GM21381 (cell line): Measurements from ENCODE around the gene CDCA4.
"Not testable (repeated sequence)": the region's sequence is repeated elsewhere in the genome, so short reads cannot be mapped to it uniquely, and the experiment has no call there.

Experiments
- ATAC-seq: cut with Tn5 transposase; IDR thresholded peaks from one replicate; pipeline ENCODE4 v1.9.1; 2021; ENCODE audit warnings: mild to moderate bottlenecking, moderate library complexity; ENCODE audit not compliant: unreplicated experiment

CDCA4 gene

DNA sequence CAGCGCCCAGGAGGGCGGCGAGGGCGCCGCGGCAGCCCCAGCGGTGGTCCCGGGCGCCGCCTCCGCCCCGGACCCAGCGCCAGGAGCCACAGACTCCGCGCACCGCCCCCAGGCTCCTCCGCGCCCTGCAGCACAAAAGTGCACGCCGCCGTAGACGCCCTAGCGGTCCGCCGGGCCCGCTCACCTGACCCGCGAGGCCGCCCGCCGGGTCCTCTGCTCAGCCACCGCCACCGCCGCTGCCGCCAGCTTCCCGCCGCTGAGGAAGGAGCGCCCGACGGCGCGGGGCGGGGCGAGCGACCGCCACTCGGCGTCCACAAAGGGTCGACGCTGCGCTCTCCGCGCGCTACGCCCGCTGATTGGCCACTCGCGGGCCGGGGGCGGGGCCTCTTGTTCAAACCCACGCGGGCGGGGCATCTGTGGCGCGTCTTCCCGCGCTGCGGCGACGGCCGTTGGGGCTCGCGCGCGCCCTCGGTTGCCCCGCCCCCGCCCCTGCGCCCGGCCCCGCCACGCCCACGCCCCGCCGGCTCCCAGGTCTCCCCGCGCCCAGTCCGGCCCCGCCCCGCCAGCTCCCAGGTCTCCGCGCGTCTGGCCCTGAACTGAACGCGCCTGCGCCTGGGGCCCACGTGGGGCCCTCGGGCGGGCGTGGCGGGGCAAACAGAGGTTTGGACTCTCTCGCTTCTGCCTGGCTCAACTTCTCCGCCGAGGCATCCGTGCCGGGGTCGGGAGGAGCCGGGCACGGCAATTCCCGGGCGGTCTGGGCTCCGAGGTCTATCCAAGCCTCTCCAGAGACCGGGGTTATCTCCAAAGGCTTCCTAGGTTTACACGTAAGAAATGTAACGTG, at the start of gene CDCA4:
TSS of gene CDCA4 (minus strand) at position 269 of the 841 bp plus-strand sequence. CDS start 9,154 bp downstream, outside the sequence.
- peak; percentile 74 for ATAC-seq

DNA sequence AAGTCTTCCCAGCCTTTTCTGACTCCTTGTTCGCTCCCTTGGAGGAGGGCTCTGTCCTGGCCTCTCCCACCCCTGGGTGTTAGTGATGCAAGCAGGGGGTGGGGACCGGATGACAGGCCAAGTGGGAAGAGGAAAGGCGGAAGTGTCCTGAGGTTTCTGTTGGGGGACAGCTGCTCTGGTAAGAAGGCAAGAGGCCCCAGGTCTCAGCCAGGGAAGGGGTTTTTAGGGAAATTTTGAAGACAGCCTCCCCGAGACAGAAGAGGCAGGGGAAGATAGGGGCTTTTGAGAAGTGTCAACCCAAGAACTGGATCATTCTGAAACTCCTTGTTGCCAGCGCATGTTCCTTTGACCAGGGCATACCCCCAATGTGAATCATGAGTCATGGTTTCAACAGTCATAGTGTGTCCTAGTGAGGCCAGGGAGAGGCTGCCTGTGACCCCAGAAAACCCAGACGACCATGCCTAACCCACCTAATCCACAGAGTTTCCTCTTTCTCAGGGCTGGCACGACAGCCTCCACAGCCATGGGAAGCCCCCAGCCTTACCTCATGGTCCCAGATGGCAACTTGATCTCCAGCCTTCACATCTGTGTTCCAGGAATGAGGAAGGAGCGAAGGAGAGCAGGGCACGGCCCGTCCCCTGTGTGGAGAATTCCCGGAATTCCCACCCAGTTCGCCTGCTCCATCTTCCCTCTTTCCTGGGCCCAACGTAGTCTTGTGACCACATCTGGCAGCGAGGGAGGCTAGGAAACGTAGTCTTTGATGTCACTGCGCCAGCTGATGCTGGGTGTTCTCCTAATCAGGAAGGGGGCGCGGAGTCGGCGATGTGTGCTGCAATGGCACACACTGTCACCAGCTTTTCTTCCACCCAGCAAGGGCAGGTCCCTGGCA, 49.2 kb upstream of the CDCA4 start:
- ATAC-seq, result peak; percentile 41

DNA sequence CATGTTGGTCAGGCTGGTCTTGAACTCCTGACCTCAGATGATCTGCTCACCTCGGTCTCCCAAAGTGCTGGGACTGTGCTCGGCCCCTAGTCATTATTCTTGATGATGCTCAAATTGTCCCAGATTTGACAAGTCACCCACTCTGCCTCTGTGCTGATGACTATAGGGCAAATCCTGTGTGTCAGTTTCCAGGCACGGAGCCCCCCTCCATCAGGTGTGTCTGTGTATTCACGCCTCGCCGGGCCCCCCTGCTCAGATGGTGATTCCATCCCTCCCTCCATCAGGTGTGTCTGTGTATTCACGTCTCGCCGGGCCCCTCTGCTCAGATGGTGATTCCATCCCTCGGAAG, 48.6 kb upstream of the CDCA4 start:
- ATAC-seq, result no peak

DNA sequence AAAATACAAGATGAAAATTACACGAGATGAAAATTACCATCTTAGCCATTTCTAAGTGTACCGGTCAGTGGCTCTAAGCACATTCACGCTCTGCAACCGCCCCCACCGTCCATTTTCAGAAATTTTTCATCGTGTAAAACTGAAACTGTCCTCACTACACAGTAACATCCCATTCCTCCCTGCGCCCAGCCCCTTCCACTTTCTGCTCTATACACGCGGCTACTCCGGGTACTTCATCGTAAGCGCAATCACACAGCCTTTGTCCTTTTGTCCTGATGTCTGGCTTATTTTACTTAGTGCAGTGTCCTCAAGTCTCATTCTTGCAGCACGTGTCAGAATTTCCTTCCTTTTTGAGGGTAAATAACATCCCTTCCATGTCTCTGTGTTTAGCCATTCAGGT, 47.9 kb upstream of the CDCA4 start:
- ATAC-seq, result no peak

DNA sequence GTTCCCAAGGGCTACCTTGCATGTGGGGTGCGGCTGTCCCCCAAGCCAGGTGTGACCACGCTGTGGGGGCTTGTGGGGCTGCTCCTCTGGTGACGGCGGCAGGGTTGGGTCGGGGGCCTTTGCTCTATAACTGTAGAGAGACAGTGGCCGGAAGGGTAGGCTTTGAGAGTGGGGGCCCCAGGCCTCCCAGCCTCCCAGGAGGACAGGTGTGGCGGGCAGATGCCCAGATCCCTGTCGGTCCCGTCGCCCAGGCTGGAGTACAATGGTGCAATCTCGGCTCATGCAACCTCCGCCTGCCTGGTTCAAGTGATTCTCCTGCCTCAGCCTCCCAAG, 47.1 kb upstream of the CDCA4 start:
- ATAC-seq, result no peak

DNA sequence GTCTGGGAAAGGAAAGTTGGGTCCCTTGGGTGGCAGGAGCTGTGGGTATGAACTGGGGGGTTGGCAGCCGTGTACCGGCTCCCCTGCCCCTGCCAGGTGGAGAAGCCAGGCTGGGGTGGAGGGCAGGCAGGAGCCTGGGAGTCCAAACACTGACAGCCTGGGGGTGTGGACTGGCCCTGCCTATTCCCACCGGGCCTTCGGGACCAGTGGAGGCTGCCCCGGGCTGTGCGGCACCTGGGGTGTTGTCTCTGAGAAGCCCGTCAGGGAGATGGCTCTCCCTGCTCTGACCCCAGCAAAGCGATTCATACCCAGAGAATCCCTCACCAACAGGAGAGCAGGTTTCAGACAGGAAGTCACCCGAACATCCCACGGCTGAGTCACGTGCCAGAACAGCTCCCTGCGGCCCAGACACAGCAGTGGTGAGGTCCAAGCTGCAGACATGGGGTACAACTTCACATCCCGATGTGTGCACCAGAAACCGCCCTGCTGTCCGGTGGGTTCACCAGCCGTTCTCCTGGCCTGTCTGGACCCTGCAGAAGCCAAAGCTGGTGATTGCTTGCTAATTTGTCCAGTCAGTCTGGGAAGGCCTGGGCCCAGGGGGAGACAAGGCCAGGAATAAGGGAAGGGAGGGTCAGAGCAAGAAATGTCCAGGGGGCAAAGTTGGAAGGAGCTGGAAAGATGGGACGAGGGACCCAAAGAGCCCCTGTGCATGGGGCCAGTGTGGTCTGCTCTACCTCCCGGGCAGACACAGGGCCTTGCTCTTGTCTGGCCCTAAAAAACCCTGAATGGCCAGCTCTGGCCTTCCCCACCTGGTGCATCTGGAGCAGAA, 46.5 kb upstream of the CDCA4 start:
- no peak for ATAC-seq

DNA sequence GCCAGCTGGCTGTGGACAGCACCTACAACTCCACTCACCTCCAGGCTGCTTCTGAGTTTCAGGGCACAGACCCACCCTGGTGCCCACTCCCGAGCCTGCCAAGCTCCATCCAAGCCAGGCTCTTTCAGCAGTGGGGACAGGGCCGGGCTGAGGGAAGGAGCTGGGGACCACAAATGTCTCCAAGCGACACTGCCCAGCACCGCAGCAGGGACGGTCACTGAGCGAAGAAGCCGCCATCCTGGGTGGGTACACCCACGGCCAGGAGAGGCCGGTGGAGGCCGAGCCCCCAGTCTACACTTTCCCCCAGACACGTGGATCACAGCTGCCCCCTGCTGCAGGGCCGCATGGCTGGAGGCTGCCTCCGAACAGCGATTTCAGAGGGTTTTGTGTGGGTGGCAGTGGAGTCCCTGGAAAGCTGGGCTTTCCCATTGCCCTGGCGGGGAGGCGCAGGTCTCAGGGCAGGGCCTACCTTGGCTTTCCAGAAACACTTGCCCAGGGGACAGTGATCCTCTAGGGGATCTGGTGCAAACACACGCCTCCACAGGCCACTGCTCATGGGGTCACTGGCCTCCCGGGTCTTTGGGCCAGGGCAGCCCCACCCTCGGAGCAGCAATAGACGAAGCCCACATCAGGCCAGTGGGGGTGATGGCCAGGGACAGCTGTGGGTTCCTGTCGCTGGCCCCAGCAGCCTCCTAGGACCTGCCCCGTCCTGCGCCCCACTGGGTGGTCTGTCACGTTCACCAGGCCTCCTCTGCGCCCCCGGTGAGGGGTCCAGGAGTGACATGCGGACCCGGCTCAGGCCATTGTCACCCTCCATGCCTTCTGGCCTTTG, 45.6 kb upstream of the CDCA4 start:
- ATAC-seq, result no peak

DNA sequence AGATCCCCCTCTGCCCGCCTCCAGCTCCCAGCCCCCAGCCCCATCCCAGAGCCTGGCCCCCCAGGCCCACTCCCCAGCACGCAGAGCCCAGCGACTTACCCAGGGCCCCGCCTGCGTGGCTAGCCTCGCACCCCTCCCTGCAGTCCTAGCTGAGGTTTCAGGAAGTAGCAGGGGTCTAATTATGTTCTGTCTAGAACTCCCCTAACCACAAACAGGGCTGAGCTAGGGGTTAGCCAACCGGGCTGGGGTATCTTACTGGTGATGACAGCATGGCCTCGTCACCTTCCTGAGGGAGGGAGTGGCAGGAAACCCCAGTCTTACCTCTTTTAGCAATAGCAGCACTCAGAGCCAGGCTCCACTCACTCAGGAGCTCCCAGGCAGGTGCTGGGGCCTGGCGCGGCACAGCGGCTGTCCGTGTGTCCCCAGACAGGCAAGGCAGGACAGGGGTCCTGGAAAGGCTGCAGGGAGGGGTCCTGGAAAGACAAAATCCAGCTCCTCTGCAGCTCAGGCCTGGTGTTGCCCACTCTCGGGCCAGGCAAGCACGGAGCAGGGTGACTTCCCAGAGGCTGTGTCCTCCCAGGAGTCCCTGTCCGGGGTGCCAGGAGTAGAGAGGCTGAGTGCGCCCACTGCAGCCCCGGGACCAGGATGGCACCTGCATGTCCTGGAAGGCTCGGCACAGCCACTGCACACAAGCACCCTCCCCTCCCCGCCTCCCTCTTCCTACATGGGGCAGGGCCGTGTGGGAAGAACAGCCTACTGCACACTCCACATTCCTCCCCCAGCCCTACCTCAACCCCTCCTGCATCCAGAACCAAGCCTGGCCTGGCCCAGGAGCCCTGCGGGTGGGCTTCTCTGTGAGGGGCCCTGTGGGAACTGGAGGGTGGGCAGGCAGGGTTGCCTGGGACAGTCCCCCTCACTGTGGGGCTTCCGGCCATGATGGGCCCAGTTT, 44.7 kb upstream of the CDCA4 start, which contains the start of gene GPR132:
TSS of gene GPR132 (minus strand) at position 151 of the 949 bp plus-strand sequence. CDS start 10,010 bp downstream, outside the sequence.
- peak; percentile 41 for ATAC-seq

DNA sequence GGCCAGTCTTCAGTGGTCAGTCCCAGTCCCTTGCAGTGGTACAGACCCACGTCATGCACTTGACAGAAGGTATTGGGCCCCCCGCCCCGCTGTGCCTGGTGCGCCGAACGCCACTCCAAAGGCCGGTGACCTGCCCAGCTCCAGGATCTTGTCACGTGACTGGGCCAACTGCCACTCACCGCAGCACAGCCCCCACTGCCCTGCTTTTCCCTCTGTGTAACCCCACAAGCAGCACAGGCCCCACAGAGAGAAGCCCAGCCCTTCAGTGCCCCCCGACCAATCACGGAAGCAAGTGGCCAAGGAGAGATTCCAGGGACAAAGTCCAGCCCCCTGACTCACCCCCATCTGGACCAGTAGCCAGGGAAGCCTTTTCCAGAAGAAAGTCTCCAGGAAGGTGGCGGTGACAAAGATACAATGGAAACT, 43.8 kb upstream of the CDCA4 start:
- no peak for ATAC-seq

DNA sequence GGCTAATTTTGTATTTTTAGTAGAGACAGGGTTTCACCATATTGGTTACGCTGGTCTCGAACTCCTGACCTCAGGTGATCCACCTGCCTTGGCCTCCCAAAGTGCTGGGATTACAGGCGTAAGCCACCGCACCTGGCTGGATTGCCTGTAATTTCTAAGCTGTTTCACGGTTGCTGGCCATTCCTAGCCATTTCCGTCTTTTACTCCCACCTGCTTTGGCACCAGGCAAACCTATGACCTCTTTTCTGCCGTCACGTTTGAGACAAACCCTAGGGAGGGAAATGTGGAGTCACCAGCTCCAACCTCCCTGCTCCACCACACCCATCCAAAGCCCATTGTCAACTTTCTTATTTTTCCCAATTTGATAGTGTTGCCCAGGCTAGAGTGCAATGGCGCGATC, 43.1 kb upstream of the CDCA4 start:
- no peak for ATAC-seq

DNA sequence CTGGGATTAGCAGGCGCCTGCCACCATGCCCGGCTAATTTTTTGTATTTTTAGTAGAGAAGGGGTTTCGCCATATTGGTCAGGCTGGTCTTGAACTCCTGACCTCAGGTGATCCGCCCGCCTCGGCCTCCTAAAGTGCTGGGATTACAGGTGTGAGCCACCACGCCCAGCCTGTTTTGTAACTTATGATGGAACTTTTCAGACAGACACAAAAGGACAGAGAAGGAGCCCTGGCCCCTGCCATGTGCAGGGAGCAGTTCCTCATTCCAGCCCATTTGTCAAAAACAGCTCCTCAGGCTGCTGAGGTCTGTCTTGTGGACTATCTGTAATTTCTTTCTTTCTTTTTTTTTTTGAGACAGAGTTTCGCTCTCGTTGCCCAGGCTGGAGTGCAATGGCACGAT, 42.6 kb upstream of the CDCA4 start:
- ATAC-seq, result not testable (repeated sequence)

DNA sequence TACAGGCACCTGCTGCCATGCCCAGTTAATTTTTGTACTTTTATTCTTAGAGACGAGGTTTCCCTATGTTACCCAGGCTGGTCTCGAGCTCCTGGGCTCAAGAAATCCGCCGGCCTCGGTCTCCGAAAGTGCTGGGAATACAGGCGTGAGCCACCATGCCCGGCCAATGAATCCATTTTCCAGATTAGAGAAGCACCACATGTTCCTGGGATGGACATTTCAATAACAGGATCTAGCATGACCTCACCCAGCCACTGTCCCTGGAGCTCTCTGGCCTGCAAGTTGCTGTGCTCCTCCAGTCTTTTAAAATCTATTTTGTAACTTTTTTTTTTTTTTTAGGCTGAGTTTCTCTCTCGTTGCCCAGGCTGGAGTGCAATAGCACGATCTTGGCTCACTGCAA, 42.2 kb upstream of the CDCA4 start:
- ATAC-seq, result no peak

DNA sequence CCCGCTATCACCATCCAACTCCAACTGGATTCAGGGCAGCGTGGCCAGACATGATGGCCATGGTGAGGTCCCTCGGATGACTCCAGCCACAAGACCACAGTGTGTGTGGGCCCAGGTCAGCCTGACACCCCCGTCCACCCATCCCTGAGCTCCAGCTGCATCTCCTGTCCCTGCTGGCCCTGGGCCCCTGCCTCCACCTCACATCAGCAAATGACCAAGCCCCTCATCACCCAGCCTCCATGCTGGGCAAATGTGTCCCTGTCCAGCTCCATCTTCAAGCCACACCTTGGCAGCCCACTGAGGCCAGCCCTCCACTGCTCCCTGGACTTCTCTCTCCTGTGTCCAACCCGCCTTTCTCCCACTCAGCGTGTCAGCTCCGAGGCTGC, 41.2 kb upstream of the CDCA4 start:
- no peak for ATAC-seq

DNA sequence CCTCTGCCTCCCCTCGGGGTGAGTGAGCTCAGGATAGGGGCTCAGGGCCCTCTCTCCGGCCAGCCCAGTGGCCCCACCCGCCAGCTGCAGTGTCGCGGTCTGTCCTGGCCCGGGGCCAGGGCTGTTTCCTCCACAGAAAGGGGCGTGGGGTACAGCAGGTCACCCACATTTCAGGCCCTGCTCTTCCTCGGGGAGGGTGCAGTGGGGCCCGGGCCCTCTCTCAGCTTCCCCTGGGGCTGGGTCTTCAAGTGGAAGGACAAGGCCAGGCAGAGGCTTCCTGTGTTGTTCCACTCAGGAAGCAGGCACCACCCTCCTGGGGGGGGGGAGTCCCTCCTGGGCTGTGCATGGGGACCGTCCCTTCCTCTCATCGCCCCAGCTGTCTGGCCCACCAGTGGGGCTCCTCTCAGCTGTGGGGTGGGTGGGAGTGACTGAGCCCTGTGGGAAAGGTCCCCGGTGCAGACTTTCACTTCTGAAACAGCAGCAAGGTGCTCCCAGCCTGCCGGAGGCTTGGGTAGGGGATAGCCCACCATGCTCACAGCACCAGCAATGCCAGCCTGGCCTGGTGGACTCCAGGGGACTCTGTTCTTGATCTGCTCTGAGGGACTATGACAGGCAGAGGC, 40.7 kb upstream of the CDCA4 start:
- ATAC-seq, result peak; percentile 30

DNA sequence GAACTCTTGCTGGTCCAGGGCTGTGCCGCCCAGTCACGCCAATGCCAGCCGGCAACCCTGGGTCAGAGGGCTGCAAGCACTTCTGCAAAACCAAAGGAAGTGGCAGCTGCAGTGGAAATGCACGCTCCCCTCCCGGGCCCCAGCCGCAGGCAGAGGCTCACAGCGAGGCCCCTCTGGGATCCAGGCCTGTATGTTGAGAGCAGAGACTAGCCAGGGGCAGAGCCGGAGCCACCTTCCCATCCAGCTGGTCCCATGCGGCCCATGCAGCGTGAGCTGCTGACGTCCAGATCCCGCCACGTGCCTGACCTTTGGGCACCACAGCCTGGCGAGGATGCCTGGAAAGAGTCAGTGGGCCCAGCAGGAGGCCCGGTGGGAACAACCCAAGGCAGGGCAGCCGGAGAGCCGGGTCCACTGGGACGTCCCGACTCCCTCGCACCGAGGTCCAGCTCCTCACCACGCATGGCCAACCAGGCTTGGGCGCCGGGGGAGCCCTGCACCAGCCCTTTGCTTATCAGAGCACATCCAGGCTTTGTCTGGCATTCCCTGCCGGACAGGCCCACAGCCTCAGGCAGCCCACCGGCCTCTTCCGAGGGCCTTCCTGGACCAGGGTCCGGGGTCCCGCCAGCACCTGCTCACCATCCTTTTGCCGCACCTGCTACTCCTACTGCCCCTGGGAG, 40.0 kb upstream of the CDCA4 start:
- no peak for ATAC-seq

DNA sequence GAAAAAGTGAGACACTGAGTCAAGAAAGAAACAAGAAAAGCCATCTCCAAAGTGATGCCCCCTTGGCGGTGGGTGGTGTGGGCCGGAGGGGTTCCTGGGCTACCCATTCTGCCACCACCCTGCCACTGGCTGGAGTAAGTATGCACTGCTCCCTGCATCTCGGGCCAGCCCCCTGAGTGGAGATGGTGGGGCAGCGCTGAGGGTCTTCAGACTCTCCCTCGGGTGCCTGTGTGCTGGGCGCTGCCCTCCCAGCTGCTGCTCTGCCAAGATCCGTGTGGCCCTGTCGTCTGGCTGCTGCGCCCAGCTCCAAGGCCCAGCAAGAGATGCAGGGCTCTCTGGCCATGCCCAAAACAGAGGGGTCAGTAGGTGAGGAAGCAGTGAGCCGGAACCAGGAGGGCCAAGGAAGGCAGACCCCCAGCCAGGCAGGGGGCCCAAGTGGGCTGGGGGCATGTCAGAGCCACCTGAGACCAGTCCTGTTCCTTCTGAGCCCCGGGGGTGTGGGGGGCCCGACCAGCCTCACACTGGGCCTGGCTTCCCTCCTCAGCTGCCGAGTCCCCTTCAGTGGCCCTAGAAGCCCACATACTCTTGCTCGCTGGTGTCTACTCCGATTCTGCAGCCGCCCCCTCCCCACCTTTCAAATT, 39.2 kb upstream of the CDCA4 start:
- ATAC-seq, result no peak

DNA sequence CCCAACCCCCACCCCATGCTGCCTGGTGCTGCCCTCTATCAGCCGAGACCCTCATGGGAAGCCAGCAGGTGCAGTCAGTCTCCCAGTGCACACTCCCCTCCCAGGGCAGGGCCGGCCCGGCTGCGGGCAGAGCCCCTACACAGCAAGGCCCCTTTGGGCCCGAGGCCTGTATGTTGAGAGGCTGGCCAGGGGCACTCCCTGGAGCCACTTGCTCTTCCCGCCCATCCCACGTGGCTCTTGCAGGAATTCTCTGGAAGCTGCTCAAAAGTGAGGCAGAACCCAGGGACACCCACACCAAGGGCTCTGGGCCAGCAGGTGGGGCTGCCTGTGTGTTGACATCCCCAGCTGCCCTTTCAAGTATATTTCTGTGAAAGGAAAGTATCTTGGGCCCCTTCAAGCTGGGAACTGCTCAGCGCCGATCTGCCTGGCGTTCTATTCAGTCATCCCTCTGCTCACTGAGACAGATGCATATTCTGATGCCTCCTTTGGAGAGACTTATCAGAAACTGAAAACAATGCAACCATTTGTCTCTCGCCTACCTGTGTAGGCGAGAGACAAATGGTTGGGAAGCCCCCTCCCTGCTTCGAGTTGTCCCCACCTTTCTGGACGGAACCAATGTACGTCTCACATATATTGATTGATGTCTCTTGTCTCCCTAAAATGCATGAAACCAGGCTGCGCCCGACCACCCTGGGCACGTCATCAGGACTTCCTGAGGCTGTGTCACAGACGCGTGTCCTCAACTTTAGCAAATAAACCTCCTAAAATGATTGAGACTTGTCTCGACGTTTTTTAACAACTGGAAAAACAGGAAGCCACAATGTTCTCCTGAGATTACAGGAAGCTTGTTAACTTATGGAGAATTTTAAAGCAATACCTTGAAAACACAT, 38.4 kb upstream of the CDCA4 start:
- ATAC-seq, result no peak
